Activated CD8-positive, alpha-beta memory T cell treated with anti-CD3 and anti-CD28 coated beads for 1 hour (primary cell): ENCODE data around the gene PROSER3.
"Not testable (repeated sequence)": the region's sequence is repeated elsewhere in the genome, so short reads cannot be mapped to it uniquely, and the experiment has no call there.

Source experiments
- DNase-seq, 2 donors: peaks; one replicate each; pipeline ENCODE4 v3.0.0-alpha.2; 2020; ENCODE audit warnings: low read depth in 1 of 2; ENCODE audit errors: extremely low read depth in 1 of 2

PROSER3 gene

GRCh38 chr19:35753634-35754369 is 4.2 kb upstream of the PROSER3 start:
- no peak for DNase-seq

GRCh38 chr19:35754370-35755130 is 3.4 kb upstream of the PROSER3 start:
- no peak for DNase-seq

- no peak for DNase-seq
These were observed 2.8 kb upstream of the PROSER3 start for GRCh38 chr19:35755131-35755549.

GRCh38 chr19:35755550-35756376 is 2.2 kb upstream of the PROSER3 start:
- no peak for DNase-seq

- no peak for DNase-seq
These were observed 1.4 kb upstream of the PROSER3 start, which contains the start of gene HSPB6 for GRCh38 chr19:35756377-35757230. Gene HSPB6 (minus strand): TSS chr19:35757029. CDS start chr19:35757008, 21 bp downstream.

- no peak for DNase-seq
These were observed 686 bp upstream of the PROSER3 start for GRCh38 chr19:35757231-35757748.

GRCh38 chr19:35759697-35760096 is 1.7 kb downstream of the PROSER3 start:
- no peak for DNase-seq

- no peak for DNase-seq
These were observed 2.9 kb downstream of the PROSER3 start for GRCh38 chr19:35760711-35761349.

- no peak for DNase-seq
These were observed 6.7 kb downstream of the PROSER3 start for GRCh38 chr19:35764432-35765315.

GRCh38 chr19:35766571-35767104 is 8.7 kb downstream of the PROSER3 start:
- no peak for DNase-seq

GRCh38 chr19:35767288-35768081 is 9.5 kb downstream of the PROSER3 start:
- no peak for DNase-seq

GRCh38 chr19:35768082-35768421 is 10.1 kb downstream of the PROSER3 start:
- no peak for DNase-seq

GRCh38 chr19:35772362-35772761 is 14.4 kb downstream of the PROSER3 start:
- not testable (repeated sequence) for DNase-seq

- DNase-seq: no peak
These were observed 15.2 kb downstream of the PROSER3 start for GRCh38 chr19:35773020-35773806.

GRCh38 chr19:35774274-35775045 is 16.5 kb downstream of the PROSER3 start:
- DNase-seq: no peak

- no peak for DNase-seq
These were observed 17.0 kb downstream of the PROSER3 start for GRCh38 chr19:35775046-35775297.
